Measurements from ENCODE around the gene ZNF679.

DNA sequence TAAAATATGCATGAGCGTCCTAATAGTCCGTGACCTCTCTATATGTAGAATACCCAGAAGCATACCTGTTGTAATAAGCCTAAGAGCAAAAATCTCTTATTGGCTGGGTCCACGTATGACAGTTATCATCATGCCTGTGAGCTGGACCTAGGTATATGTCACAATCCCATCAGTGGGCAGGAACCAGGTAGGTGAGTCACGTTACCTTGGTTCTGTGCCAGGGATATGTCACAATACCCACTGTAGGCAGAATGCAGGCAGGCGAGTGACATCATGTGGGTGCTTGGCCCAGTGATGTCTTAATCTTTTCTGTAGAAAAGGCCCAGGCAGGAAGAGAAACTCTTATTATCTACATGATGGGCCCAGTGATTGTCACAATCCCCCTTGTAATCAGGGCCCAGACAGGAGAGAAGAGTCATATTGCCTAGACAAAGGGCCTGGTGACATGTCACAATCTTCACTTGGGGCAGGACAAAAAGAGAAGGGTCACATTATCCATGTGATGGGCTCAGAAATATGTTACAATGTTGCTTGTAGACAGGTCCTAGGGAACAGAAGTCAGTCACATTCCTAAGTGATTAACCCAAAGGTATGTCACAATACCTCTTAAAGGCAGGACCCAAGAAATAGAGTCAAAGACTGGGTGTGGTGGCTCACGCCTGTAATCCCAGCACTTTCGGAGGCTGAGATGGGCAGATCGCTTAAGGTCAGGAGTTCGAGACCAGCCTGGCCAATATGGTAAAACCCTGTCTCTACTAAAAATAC is 72.5 kb downstream of the ZNF679 start:
- TF ChIP-seq POLR2AphosphoS5 (IDR thresholded peaks at IDR 0.05) (no peak), EZH2 (IDR thresholded peaks at IDR 0.05; ENCODE audit: borderline replicate concordance, insufficient read depth, low read length, poor library complexity, severe bottlenecking) (no peak)
- TF ChIP-seq, protein P1, sequence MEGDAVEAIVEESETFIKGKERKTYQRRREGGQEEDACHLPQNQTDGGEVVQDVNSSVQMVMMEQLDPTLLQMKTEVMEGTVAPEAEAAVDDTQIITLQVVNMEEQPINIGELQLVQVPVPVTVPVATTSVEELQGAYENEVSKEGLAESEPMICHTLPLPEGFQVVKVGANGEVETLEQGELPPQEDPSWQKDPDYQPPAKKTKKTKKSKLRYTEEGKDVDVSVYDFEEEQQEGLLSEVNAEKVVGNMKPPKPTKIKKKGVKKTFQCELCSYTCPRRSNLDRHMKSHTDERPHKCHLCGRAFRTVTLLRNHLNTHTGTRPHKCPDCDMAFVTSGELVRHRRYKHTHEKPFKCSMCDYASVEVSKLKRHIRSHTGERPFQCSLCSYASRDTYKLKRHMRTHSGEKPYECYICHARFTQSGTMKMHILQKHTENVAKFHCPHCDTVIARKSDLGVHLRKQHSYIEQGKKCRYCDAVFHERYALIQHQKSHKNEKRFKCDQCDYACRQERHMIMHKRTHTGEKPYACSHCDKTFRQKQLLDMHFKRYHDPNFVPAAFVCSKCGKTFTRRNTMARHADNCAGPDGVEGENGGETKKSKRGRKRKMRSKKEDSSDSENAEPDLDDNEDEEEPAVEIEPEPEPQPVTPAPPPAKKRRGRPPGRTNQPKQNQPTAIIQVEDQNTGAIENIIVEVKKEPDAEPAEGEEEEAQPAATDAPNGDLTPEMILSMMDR (IDR thresholded peaks at IDR 0.05; ENCODE audit: poor library complexity, severe bottlenecking), result no peak
